GM21576 (cell line): Measurements from ENCODE around the gene NGF.

ENCODE experiments used
- ATAC-seq: cut with Tn5 transposase; IDR thresholded peaks from one replicate; pipeline ENCODE4 v1.9.1; 2021; ENCODE audit warnings: mild to moderate bottlenecking, moderate library complexity; ENCODE audit not compliant: unreplicated experiment

Gene NGF

DNA sequence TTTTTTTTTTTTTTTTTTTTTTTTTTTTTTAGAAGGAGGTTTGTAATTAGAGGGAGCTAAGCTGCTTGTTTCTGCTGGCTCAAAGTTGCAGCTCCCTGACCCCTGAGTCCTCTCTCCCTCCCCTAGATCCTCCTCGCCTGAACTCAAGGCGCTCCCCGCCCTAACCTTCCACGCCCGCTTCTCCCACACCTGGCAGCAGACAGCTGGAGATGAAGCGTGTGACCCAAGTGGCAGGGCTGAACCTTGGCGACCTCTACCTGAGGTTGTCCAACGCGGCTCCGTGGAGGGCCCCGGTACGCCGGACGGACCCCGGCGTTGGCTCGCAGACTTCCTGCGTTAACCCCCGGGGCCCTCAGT is 795 bp downstream of the NGF start:
- no peak for ATAC-seq

DNA sequence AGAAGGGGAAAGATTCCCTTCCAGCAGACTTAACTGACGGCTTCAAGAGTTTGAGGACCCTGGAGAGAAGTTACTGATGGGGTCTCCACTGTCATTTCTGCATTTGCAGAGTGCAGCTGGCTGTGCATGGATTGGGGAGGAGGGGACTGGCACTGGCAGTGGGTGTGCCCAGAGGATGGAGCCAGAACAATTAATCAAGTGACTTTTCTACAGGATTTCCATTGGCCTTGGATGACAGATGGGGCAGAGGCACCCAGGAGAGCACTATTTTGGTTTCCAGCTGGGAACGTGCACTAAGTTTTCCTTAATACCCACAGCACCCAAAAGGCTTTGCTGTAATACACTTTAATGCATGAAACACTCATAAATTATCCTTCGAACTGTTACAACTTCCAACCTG is 1.3 kb downstream of the NGF start:
- no peak for ATAC-seq

- ATAC-seq, result no peak
Observed at GRCh38 chr1:115332813-115333608, 5.0 kb downstream of the NGF start.

DNA sequence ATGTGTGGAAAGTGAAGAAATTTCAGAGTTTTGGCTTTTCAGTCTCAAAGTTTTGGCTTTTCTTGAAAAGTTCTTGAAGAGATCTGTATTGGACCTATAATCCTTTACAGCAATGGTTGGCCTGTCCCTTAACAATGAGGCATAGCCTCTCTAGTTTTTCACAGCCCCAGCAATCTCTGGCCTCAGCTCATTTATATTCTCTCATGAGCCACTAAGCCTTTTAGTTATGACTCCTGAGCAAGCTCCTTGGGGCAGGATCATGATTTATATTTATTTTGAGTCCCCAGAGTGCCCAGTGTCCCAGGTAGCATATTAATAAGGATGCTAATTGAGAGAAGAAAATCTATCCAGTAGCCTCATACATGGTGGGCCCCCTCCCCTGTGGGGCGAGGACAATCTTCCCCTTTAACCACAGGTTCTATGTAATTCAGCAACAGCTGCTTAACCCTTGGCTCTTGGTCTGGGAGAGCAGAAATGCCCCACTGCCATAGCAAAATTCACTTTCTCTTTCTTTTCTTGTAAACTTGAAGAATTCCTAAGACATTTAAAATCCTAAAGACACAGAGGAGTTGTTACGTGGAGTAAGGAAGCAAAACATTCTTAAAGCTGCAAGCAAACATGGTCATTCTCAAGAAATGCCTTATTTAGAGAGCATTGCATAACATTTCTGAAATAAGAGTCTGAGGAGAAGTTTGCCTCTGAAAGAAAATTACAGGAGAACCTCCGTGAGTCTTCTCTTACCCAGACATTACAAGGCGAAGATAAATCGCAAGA is 6.3 kb downstream of the NGF start:
- no peak for ATAC-seq

- ATAC-seq, result no peak
Observed at GRCh38 chr1:115330480-115331013, 7.5 kb downstream of the NGF start.

- ATAC-seq, result no peak
Observed at GRCh38 chr1:115329965-115330364, 8.1 kb downstream of the NGF start.

- ATAC-seq, result no peak
Observed at GRCh38 chr1:115327270-115327669, 10.8 kb downstream of the NGF start.

DNA sequence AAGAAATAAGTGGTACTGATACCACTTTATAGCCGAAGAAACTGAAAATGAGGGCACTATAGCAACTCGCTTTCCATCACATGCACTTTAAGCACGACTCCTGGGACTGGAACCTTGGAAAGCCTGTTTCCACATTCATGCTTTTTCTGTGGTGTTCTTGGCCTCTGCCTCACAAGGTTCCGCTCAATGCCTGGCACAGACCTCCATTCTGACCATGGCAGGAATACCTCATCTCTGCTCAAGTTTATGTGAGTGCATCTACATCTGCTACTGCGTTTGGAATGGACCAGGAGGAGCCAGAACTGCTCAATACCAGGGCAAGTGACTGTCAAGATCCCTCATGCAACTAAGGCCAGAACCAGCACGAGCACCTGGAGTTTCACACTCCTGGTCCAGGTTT is 11.6 kb downstream of the NGF start:
- no peak for ATAC-seq

DNA sequence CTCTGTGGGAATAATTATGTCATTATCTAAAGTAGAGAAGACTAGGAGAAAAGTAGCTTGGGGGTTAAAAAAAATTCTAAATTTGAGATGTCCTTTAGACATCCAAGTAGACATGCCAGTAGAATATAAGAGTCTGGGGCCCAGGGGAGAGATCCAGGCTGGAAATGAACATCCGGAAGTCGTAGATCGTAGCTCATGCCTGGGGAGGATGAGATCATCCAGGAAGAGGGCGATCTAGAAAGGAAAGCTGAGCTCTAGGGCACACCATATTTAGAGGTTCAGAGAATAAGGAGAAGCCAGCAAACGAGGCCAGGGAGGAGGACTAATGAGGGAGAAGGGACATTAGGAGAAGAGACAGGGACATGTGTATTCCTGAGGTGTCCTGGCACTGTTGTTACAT is 12.2 kb downstream of the NGF start:
- no peak for ATAC-seq

GRCh38 chr1:115324649-115325420 is 13.2 kb downstream of the NGF start:
- no peak for ATAC-seq

GRCh38 chr1:115323366-115324004 is 14.6 kb downstream of the NGF start:
- no peak for ATAC-seq

DNA sequence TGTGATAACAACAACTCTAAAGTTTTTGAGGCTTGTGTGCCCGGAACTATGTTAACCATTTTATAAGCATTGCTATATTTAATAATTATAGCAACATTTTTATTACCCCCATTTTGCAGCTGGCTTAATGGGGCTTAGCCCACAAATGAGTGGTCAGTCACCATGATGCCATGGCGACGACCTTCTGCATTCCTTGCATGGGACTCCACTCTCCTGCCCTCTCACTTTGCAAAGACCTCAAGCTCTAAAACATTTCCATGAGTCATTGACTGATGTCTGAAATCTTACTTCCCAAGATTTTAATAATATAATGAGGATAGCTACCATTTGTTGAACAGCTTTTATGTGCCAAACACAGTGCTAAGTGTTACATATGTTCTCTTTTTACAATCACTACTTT is 15.4 kb downstream of the NGF start:
- ATAC-seq, result no peak

- no peak for ATAC-seq
Observed at GRCh38 chr1:115320377-115320776, 17.7 kb downstream of the NGF start.

- ATAC-seq, result no peak
Observed at GRCh38 chr1:115319706-115320105, 18.3 kb downstream of the NGF start.

DNA sequence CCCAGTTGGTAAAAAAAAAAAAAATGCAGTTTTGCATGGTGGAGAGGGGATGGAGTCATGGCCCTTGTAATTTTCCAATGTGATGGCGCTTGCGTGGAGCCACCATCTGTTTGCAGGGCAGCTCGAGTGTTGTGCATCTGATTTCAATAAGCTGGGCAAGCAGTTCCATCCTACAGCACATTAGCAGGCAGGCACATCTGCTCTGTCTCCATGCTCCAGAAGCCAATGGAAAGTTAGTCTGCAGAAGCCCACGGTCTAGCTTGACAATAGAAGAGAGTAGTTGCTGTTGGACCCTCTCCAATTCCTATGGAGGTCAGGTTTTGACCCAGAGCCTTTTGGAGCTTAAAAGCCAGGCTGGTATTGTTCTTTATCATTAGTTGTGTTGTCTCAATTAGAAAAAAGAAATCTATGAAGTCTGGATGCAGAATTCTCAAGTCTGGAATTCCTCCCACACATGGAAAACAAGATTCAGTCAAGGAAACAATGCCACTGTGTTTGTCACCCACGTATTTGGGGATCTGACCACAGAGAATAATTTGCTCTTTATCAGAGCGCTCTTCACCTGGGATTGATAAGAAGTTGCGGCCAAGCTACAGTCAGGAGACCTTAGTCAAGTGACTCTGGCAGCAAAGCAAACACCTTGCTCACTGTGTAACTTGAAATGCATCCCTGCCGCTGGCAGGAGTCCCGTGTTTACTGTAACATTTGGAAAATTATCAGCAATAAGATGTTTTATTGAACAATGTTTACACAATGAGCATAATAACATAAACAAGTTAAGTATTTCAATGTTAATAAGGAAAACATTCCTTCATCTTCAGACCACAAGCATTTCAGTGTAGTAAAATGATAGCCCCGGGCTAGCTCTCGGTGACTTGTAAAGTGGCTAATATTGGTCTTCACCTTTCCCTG is 20.7 kb downstream of the NGF start:
- ATAC-seq, result no peak

DNA sequence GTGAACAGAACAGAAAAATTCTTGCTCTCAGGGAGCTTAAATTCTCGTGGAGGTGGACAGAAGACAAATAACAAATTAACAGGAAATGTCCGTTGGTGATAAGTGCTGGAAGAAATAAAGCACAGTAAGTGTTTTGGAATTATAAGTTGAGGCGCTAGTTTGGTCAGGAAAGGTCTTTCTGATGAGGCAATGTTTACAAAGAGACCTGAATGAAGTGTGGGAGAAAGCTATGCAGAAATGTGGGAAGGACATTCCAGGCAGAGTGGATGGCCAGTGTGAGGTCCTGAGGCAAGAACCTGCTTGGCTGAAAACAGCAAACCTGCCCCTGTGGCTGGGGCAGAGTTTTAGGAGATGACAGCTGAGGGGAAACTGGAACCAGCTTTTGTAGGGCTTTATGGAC is 23.3 kb downstream of the NGF start:
- ATAC-seq, result no peak

- no peak for ATAC-seq
Observed at GRCh38 chr1:115314092-115314491, 24.0 kb downstream of the NGF start.

DNA sequence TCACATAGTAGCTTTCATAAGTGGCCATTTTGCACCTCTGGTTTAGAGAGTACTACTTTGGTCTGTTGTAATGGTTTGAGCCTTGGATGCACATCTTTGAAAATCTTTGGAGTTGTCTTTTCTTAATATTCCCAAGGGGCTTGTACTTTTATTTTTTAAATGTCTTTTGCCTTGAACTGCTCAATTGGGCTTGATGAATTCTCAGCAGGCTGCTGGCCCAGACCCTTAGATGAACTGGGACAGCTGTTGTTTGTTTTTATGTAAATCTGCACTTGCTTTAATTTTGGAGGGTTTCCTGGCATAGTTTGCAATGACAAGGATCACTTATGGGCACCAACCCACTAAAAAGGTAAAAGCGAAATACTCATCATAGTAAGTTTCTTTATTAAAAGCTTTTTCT is 24.9 kb downstream of the NGF start:
- ATAC-seq, result no peak

GRCh38 chr1:115312742-115313141 is 25.3 kb downstream of the NGF start:
- ATAC-seq, result no peak

DNA sequence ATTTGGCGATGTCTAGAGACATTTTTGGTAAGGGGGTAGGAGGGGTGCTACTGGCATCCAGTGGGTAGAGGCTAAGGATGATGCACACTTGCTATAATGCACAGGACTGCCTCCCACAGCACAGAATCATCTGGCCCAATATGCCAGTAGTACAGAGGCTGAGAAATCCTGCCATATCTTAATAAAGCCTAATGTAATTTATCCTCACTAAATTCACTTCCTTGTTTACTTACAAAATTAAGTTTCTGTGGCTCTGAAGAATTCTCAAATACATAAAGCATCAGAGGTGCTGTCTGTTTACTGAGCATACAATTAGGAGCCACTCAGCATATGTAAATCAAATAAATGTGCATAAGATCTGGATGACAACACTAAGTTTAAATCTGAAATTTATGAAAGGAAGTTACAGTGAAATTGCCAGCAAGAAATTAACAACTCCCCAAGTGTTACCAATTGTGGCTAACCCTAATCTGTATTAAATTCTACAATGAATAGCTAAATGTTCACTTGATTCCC is 26.5 kb downstream of the NGF start:
- no peak for ATAC-seq
